Stimulated activated CD4-positive, alpha-beta T cell treated with anti-CD3 and anti-CD28 coated beads, Interleukin-12 subunit alpha, Interleukin-12 subunit beta, amount 100 ng/mL, for 4 hours (primary cell): ENCODE measurements around the gene SLFNL1.
A peak's percentile ranks its signal among the peaks of the same experiment; 100 is the strongest.

Source experiments
- DNase-seq: peaks from one replicate; pipeline ENCODE4 v3.0.0-alpha.2; 2020

The SLFNL1 gene

GRCh38 chr1:41019353-41019745, 2.2 kb downstream of the SLFNL1 start:
- no peak for DNase-seq

GRCh38 chr1:41018018-41018410, 3.5 kb downstream of the SLFNL1 start:
- DNase-seq = no peak

- no peak for DNase-seq
Measured at GRCh38 chr1:41017141-41018017, 4.1 kb downstream of the SLFNL1 start.

- no peak for DNase-seq
Measured at GRCh38 chr1:41015897-41016470, 5.5 kb downstream of the SLFNL1 start.

- DNase-seq = no peak
Measured at GRCh38 chr1:41015281-41015896, 6.1 kb downstream of the SLFNL1 start.

GRCh38 chr1:41014871-41015270, 6.7 kb downstream of the SLFNL1 start:
- DNase-seq = no peak

GRCh38 chr1:41013796-41014195, 7.7 kb downstream of the SLFNL1 start:
- DNase-seq = no peak

GRCh38 chr1:41013024-41013423, 8.5 kb downstream of the SLFNL1 start:
- no peak for DNase-seq

GRCh38 chr1:41010345-41010744, 11.2 kb downstream of the SLFNL1 start:
- no peak for DNase-seq

GRCh38 chr1:41009466-41009865, 12.1 kb downstream of the SLFNL1 start:
- no peak for DNase-seq

- no peak for DNase-seq
Measured at GRCh38 chr1:41006942-41007865, 14.3 kb downstream of the SLFNL1 start.

- no peak for DNase-seq
Measured at GRCh38 chr1:41005876-41006275, 15.6 kb downstream of the SLFNL1 start.

- DNase-seq = peak; percentile 73
Measured at GRCh38 chr1:41003640-41004220, 17.8 kb downstream of the SLFNL1 start.

- DNase-seq = no peak
Measured at GRCh38 chr1:41003127-41003639, 18.3 kb downstream of the SLFNL1 start.

GRCh38 chr1:40998668-40999067, 22.9 kb downstream of the SLFNL1 start:
- DNase-seq = no peak

- no peak for DNase-seq
Measured at GRCh38 chr1:40997096-40997495, 24.4 kb downstream of the SLFNL1 start.

GRCh38 chr1:40989066-40989465, 32.5 kb downstream of the SLFNL1 start:
- DNase-seq = no peak

GRCh38 chr1:40988280-40988679, 33.2 kb downstream of the SLFNL1 start:
- DNase-seq = no peak

- no peak for DNase-seq
Measured at GRCh38 chr1:40987439-40988276, 33.9 kb downstream of the SLFNL1 start.

GRCh38 chr1:40986956-40987355, 34.6 kb downstream of the SLFNL1 start:
- no peak for DNase-seq

GRCh38 chr1:40986328-40986783, 35.2 kb downstream of the SLFNL1 start:
- no peak for DNase-seq
